HS-5 (cell line): ENCODE measurements around the gene TMEM178B.
"Not testable (repeated sequence)": the region's sequence is repeated elsewhere in the genome, so short reads cannot be mapped to it uniquely, and the experiment has no call there.

Experiments used
- DNase-seq: peaks from one replicate; pipeline ENCODE4 v3.0.0-alpha.2; 2012; ENCODE audit warnings: low read depth

Gene TMEM178B

GRCh38 chr7:141389140-141389796 lies 315.4 kb downstream of the TMEM178B start:
- no peak for DNase-seq

GRCh38 chr7:141390339-141390738 lies 316.5 kb downstream of the TMEM178B start:
- DNase-seq: no peak

- no peak for DNase-seq
These were observed 319.2 kb downstream of the TMEM178B start for GRCh38 chr7:141393056-141393455.

GRCh38 chr7:141397236-141398163 lies 323.6 kb downstream of the TMEM178B start:
- no peak for DNase-seq

- DNase-seq: no peak
These were observed 326.5 kb downstream of the TMEM178B start for GRCh38 chr7:141400356-141400755.

- no peak for DNase-seq
These were observed 328.6 kb downstream of the TMEM178B start for GRCh38 chr7:141402277-141402996.

GRCh38 chr7:141403846-141404245 lies 330.0 kb downstream of the TMEM178B start:
- not testable (repeated sequence) for DNase-seq

- DNase-seq: no peak
These were observed 332.5 kb downstream of the TMEM178B start for GRCh38 chr7:141406347-141406746.

- no peak for DNase-seq
These were observed 334.0 kb downstream of the TMEM178B start for GRCh38 chr7:141407893-141408292.

- no peak for DNase-seq
These were observed 334.6 kb downstream of the TMEM178B start for GRCh38 chr7:141408440-141408839.

GRCh38 chr7:141409219-141409618 lies 335.4 kb downstream of the TMEM178B start:
- DNase-seq: no peak

GRCh38 chr7:141409801-141410329 lies 336.0 kb downstream of the TMEM178B start:
- DNase-seq: no peak

GRCh38 chr7:141410353-141411000 lies 336.6 kb downstream of the TMEM178B start:
- no peak for DNase-seq

- no peak for DNase-seq
These were observed 337.3 kb downstream of the TMEM178B start for GRCh38 chr7:141411133-141411532.

- DNase-seq: no peak
These were observed 342.1 kb downstream of the TMEM178B start for GRCh38 chr7:141415999-141416398.

- no peak for DNase-seq
These were observed 342.9 kb downstream of the TMEM178B start for GRCh38 chr7:141416650-141417270.

- no peak for DNase-seq
These were observed 343.6 kb downstream of the TMEM178B start for GRCh38 chr7:141417506-141417905.

GRCh38 chr7:141418066-141418465 lies 344.2 kb downstream of the TMEM178B start:
- no peak for DNase-seq

- DNase-seq: no peak
These were observed 347.4 kb downstream of the TMEM178B start for GRCh38 chr7:141421306-141421705.

GRCh38 chr7:141427134-141427533 lies 353.3 kb downstream of the TMEM178B start:
- DNase-seq: no peak

GRCh38 chr7:141430455-141431139 lies 356.7 kb downstream of the TMEM178B start:
- DNase-seq: no peak
